Osteocyte (in vitro differentiated cells): Measurements from ENCODE around the gene C11orf98. TPM values are rescaled to one million over a fixed set of nuclear protein-coding genes. Genes with fewer than 3 reads are reported as not detected.
A peak's percentile ranks its signal among the peaks of the same experiment; 100 is the strongest.
"Not testable (repeated sequence)": the region's sequence is repeated elsewhere in the genome, so short reads cannot be mapped to it uniquely, and the experiment has no call there.

Source experiments
- DNase-seq: peaks from one replicate; pipeline ENCODE4 v3.0.0; 2021; ENCODE audit warnings: mixed read lengths; ENCODE audit not compliant: unreplicated experiment; ENCODE audit errors: extremely low spot score
- H3K27ac Mint-ChIP-seq: one replicate; pipeline ENCODE4 v1.8.0; 2021; ENCODE audit warnings: mild to moderate bottlenecking, mixed read lengths; ENCODE audit not compliant: unreplicated experiment
- H3K27me3 Mint-ChIP-seq: one replicate; pipeline ENCODE4 v1.8.0; 2021; ENCODE audit warnings: mixed read lengths; ENCODE audit not compliant: unreplicated experiment
- H3K36me3 Mint-ChIP-seq: one replicate; pipeline ENCODE4 v1.8.0; 2021; ENCODE audit warnings: mixed read lengths; ENCODE audit not compliant: unreplicated experiment
- H3K4me1 Mint-ChIP-seq: one replicate; pipeline ENCODE4 v1.8.0; 2021; ENCODE audit warnings: mixed read lengths; ENCODE audit not compliant: unreplicated experiment
- H3K4me3 Mint-ChIP-seq: one replicate; pipeline ENCODE4 v1.8.0; 2021; ENCODE audit warnings: mild to moderate bottlenecking, moderate library complexity, mixed read lengths; ENCODE audit not compliant: unreplicated experiment
- H3K9me3 Mint-ChIP-seq: one replicate; pipeline ENCODE4 v1.8.0; 2021; ENCODE audit warnings: mixed read lengths; ENCODE audit not compliant: unreplicated experiment
- CTCF ChIP-seq: fragments of 200-600 bp; sonication (generic); IDR thresholded peaks from 2 replicates; pipeline ENCODE4 v1.5.0; 2021; ENCODE audit warnings: antibody characterized with exemption, mild to moderate bottlenecking, moderate library complexity
- total RNA-seq: library from RNA; stranded (reverse); gene quantifications from 2 replicates; pipeline ENCODE4 v1.2.1, GENCODE V29; 2021

The C11orf98 gene
- total RNA-seq, 1 donor from 2014 or later: 56.3 TPM

GRCh38 chr11:62621567-62622470 lies 43.2 kb downstream of the C11orf98 start, which contains the start of gene B3GAT3:
TSS of gene B3GAT3 (minus strand) at chr11:62621986. CDS start at chr11:62621947, 39 bp downstream.
- peaks cover 18% of the 10 kb centered on the region for H3K4me1 Mint-ChIP-seq

GRCh38 chr11:62621027-62621566 lies 43.9 kb downstream of the C11orf98 start:
- DNase-seq: no peak
- peaks cover 18% of the 10 kb centered on the region for H3K4me1 Mint-ChIP-seq
- H3K36me3 Mint-ChIP-seq: peaks cover 11% of the 10 kb centered on the region
- peak overlapping the region; percentile 88 for H3K27ac Mint-ChIP-seq
- H3K27me3 Mint-ChIP-seq: no peaks in the 10 kb centered on the region
- H3K4me3 Mint-ChIP-seq: peak overlapping the region; percentile 94
- no peaks in the 10 kb centered on the region for H3K9me3 Mint-ChIP-seq
- no peak for TF ChIP-seq CTCF

More at GRCh38 chr11:62621567-62622470, 43.2 kb downstream of the C11orf98 start, which contains the start of gene B3GAT3:
- Mint-ChIP-seq H3K9me3 (no peaks in the 10 kb centered on the region), H3K27ac (peak within 1 kb of the TSS; percentile 99), H3K36me3 (peaks cover 16% of the 10 kb centered on the region), H3K27me3 (no peaks in the 10 kb centered on the region), H3K4me3 (peak within 1 kb of the TSS; percentile 94)
- no peak for TF ChIP-seq CTCF
- peak; percentile 99 for DNase-seq

GRCh38 chr11:62616957-62617356 lies 48.1 kb downstream of the C11orf98 start:
- not testable (repeated sequence) for H3K27ac Mint-ChIP-seq, H3K9me3 Mint-ChIP-seq, H3K4me3 Mint-ChIP-seq, DNase-seq, H3K27me3 Mint-ChIP-seq, H3K36me3 Mint-ChIP-seq
- H3K4me1 Mint-ChIP-seq: peaks cover 14% of the 10 kb centered on the region

GRCh38 chr11:62615521-62615920 lies 49.5 kb downstream of the C11orf98 start:
- Mint-ChIP-seq H3K27ac (no peak overlapping the region), H3K9me3 (no peaks in the 10 kb centered on the region), H3K4me3 (no peak overlapping the region)

GRCh38 chr11:62614275-62614674 lies 50.7 kb downstream of the C11orf98 start:
- no peak for DNase-seq
- Mint-ChIP-seq H3K9me3 (no peaks in the 10 kb centered on the region), H3K27me3 (no peaks in the 10 kb centered on the region), H3K4me3 (no peak overlapping the region), H3K4me1 (peaks cover 19% of the 10 kb centered on the region), H3K27ac (peak overlapping the region; percentile 68), H3K36me3 (no peaks in the 10 kb centered on the region)
- no peak for TF ChIP-seq CTCF

More at GRCh38 chr11:62615521-62615920, 49.5 kb downstream of the C11orf98 start:
- no peak for DNase-seq
- TF ChIP-seq CTCF: no peak
- H3K4me1 Mint-ChIP-seq: peaks cover 17% of the 10 kb centered on the region
- no peaks in the 10 kb centered on the region for H3K36me3 Mint-ChIP-seq
- H3K27me3 Mint-ChIP-seq: no peaks in the 10 kb centered on the region
